A549 (cell line): Measurements from ENCODE around the gene AMN. TPM values are rescaled to one million over a fixed set of nuclear protein-coding genes. Genes with fewer than 3 reads are reported as not detected.

Experiments
- ATAC-seq, 2 experiments: fragments of 200-7000 bp in 1 of 2; fragments of >200 bp in 1 of 2; cut with Nextera tagmentation in 1 of 2; cut with Tn5 transposase in 1 of 2; 3 replicates each; pipeline versions ENCODE4 v1.8.0 to v1.9.1; 2018 to 2020; ENCODE audit warnings: mild to moderate bottlenecking in 1 of 2, moderate library complexity in 1 of 2
- CTCF ChIA-PET: fragments of 300-600 bp; sonication (Branson Sonifier 250); formaldehyde crosslinking; extraction: SDS; loops from one replicate; lab custom pipeline; 2021; ENCODE audit warnings: antibody characterized with exemption, inconsistent platforms; lab: Yijun Ruan, JAX
- POLR2A ChIA-PET: fragments of 350-600 bp; formaldehyde crosslinking; extraction: SDS; loops from one replicate; lab custom pipeline; 2021; ENCODE audit warnings: antibody characterized with exemption, inconsistent platforms; lab: Yijun Ruan, JAX
- DNase-seq, 2 experiments: peaks; one replicate each; pipeline versions ENCODE4 v3.0.0 to v3.0.0-alpha.2; 2011 to 2016; ENCODE audit warnings: low read depth in 1 of 2, low spot score in 1 of 2
- FAIRE-seq: peaks from 2 replicates; lab custom pipeline; 2011; peaks lifted over from hg19 to GRCh38; lab: Jason Lieb, UNC
- H3K27ac ChIP-seq, 2 experiments: fragments of >200 bp; sonication (Bioruptor Twin); formaldehyde crosslinking; 3 replicates each; pipeline ENCODE4 v1.5.1; 2016 to 2017
- H3K4me1 ChIP-seq: fragments of >200 bp; sonication (Bioruptor Twin); formaldehyde crosslinking; 3 replicates; pipeline ENCODE4 v1.6.1; 2016
- H3K4me2 ChIP-seq: fragments of >200 bp; sonication (Bioruptor Twin); formaldehyde crosslinking; 3 replicates; pipeline ENCODE4 v1.6.1; 2016
- H3K4me3 ChIP-seq: fragments of >200 bp; sonication (Bioruptor Twin); formaldehyde crosslinking; 3 replicates; pipeline ENCODE4 v1.5.1; 2016
- H3K9me3 ChIP-seq: fragments of >200 bp; sonication (Bioruptor Twin); formaldehyde crosslinking; 3 replicates; pipeline ENCODE4 v1.6.1; 2016
- EHF ChIP-seq: fragments of 250-450 bp; sonication (Bioruptor Pico); IDR thresholded peaks from 2 replicates; pipeline ENCODE4 v1.5.0; 2020; ENCODE audit warnings: mild to moderate bottlenecking
- ESRRA ChIP-seq: fragments of 150-350 bp; IDR thresholded peaks from 2 replicates; pipeline ENCODE4 v1.6.1; 2014; ENCODE audit warnings: mild to moderate bottlenecking, low read length, borderline replicate concordance
- FOSL2 ChIP-seq, 2 experiments: fragments of 450-650 bp in 1 of 2; fragments of >200 bp in 1 of 2; sonication (Bioruptor Twin) in 1 of 2; formaldehyde crosslinking; IDR thresholded peaks; 2 replicates each; pipeline versions ENCODE4 v1.5.0 to v1.6.1; 2016 to 2020; ENCODE audit warnings: mild to moderate bottlenecking in 1 of 2, moderate library complexity in 1 of 2
- GATA3 ChIP-seq: IDR thresholded peaks from 2 replicates; pipeline ENCODE4 v1.6.1; 2012; ENCODE audit warnings: borderline replicate concordance
- HOXB13 ChIP-seq: fragments of 250-450 bp; sonication (Bioruptor Pico); IDR thresholded peaks from 2 replicates; pipeline ENCODE4 v1.5.0; 2020; ENCODE audit warnings: low read depth, mild to moderate bottlenecking, moderate library complexity
- JUNB ChIP-seq: fragments of >200 bp; sonication (Bioruptor Twin); formaldehyde crosslinking; IDR thresholded peaks from 2 replicates; pipeline ENCODE4 v1.6.1; 2016
- KDM1A ChIP-seq: fragments of 200-600 bp; sonication (generic); IDR thresholded peaks from 2 replicates; pipeline ENCODE4 v1.6.1; 2016; ENCODE audit warnings: low read depth, mild to moderate bottlenecking
- KDM5A ChIP-seq: fragments of 200-600 bp; sonication (generic); IDR thresholded peaks from 2 replicates; pipeline ENCODE4 v1.6.1; 2016; ENCODE audit warnings: antibody characterized with exemption, mild to moderate bottlenecking
- POLR2A ChIP-seq: IDR thresholded peaks from 2 replicates; pipeline ENCODE4 v1.6.1; 2012; ENCODE audit warnings: mild to moderate bottlenecking, low read length
- RAD21 ChIP-seq, 2 experiments: fragments of >200 bp in 1 of 2; sonication (Bioruptor Twin) in 1 of 2; formaldehyde crosslinking in 1 of 2; IDR thresholded peaks in 1 of 2; conservative IDR thresholded peaks in 1 of 2; 2 replicates in 1 of 2; 3 replicates in 1 of 2; pipeline ENCODE4 v1.6.1; 2012 to 2018; ENCODE audit warnings: inconsistent platforms in 1 of 2
- RARB ChIP-seq: fragments of 250-450 bp; sonication (Bioruptor Pico); IDR thresholded peaks from 2 replicates; pipeline ENCODE4 v1.8.0; 2021; ENCODE audit warnings: mild to moderate bottlenecking, moderate library complexity
- RFX5 ChIP-seq: fragments of 450-650 bp; IDR thresholded peaks from 2 replicates; pipeline ENCODE4 v1.7.1; 2014; ENCODE audit warnings: antibody characterized with exemption, mild to moderate bottlenecking, moderate library complexity
- TFCP2L1 ChIP-seq: fragments of 250-450 bp; sonication (Bioruptor Pico); IDR thresholded peaks from 2 replicates; pipeline ENCODE4 v1.5.0; 2021; ENCODE audit warnings: mild to moderate bottlenecking
- ZFP36 ChIP-seq: fragments of 450-650 bp; IDR thresholded peaks from 2 replicates; pipeline ENCODE4 v1.6.1; 2014; ENCODE audit warnings: borderline replicate concordance; ENCODE audit not compliant: partially characterized antibody
- ZNF302 ChIP-seq: fragments of 250-450 bp; sonication (Bioruptor Pico); IDR thresholded peaks from 2 replicates; pipeline ENCODE4 v1.9.0; 2021; ENCODE audit warnings: inconsistent platforms, mild to moderate bottlenecking, moderate library complexity
- ZSCAN20 ChIP-seq: fragments of 250-450 bp; sonication (Bioruptor Pico); IDR thresholded peaks from 2 replicates; pipeline ENCODE4 v1.8.0; 2022; ENCODE audit warnings: mild to moderate bottlenecking, moderate library complexity
- WGBS: methylation state at CpG from one replicate; pipeline ENCODE4 v1.1.6; 2017; ENCODE audit errors: missing lambda C conversion rate; 5-methylcytosine and 5-hydroxymethylcytosine counted together
- polyA plus RNA-seq, 4 experiments: library from polyadenylated mRNA; depleted of rRNA in 3 of 4; stranded (reverse); fragments of >200 nt; fragmentation: RNase III in 1 of 4; extraction: RNeasy Plus Mini Kit Qiagen cat#74134 plus additional on column Dnase treatment in 1 of 4; gene quantifications; 2 replicates in 3 of 4; 3 replicates in 1 of 4; pipeline ENCODE4 v1.2.3, GENCODE V29; 2011 to 2017
- TF ChIP-seq, protein P1 (sequence below): fragments of 150-350 bp; IDR thresholded peaks from 2 replicates; pipeline ENCODE4 v1.6.1; 2014; ENCODE audit warnings: low read depth, mild to moderate bottlenecking, low read length
- TF ChIP-seq, protein P2 (sequence below): fragments of 450-650 bp; IDR thresholded peaks from 2 replicates; pipeline ENCODE4 v1.6.1; 2014; ENCODE audit warnings: antibody characterized with exemption
- TF ChIP-seq, protein P3 (sequence below): fragments of >200 bp; sonication (Bioruptor Twin); formaldehyde crosslinking; IDR thresholded peaks from 2 replicates; pipeline ENCODE4 v1.6.1; 2016
- TF ChIP-seq, protein P4 (sequence below): fragments of 200-600 bp; sonication (generic); IDR thresholded peaks from 2 replicates; pipeline ENCODE4 v1.6.1; 2016; ENCODE audit warnings: antibody characterized with exemption, mild to moderate bottlenecking, moderate library complexity

Gene AMN
- polyA plus RNA-seq, 2 of the 4 experiments (the other 2 are of a cell fraction), result 0.25 to 0.58 TPM

DNA sequence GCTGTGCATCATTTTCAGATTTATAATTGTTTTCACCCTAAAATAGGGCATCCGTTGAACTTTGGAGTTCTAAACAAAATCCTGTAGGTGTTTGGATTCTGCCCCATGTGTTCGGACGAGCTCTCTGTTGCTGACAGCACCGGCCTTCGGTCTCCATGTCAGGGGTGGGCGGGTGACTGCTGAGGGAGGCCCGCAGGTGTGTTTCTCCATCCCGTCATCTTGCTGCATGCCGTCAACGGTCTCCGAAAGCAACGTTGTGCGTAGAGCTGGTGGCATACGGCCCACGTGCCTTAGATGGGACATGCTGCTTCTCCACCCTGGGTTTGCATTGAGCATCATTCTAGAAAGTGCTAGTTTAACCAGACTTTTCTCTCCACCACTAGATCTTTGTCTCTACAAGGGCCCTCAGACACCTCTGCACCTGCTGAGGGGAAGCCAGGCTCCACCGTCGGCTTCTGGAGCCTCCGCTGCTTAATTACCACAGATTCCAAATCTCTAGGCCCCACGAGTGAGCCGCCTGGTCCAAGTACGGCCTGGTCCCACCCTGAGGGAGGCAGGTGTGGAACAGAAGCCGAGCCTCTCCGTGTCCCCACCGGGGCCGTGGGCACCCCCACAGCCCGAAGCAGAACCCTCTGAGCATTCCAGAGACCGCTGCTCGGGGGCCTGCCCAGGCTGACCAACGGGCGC is 15.7 kb upstream of the AMN start:
- WGBS, result 95% methylated on average over 30 of the region's 30 CpGs
- Histone ChIP-seq H3K27ac (no peak overlapping the region), H3K9me3 (no peaks in the 10 kb centered on the region), H3K4me2 (no peak overlapping the region), H3K4me1 (no peaks in the 10 kb centered on the region), H3K4me3 (no peak overlapping the region)
- CTCF ChIA-PET, result interaction anchor here (0.8 kb wide), 1 partner anchor 11 kb away, joined by 3 read pairs; no protein-coding TSS in a partner anchor
- TF ChIP-seq EHF (no peak), RARB (CRISPR knock-in tag) (no peak), HOXB13 (CRISPR knock-in tag) (no peak), GATA3 (no peak), ZNF302 (CRISPR knock-in tag) (no peak), KDM5A (no peak), FOSL2 (IDR thresholded peaks at IDR 0.05) (no peak), FOSL2 (CRISPR knock-in tag; IDR thresholded peaks at IDR 0.05) (no peak), ESRRA (no peak), RFX5 (no peak), TFCP2L1 (CRISPR knock-in tag) (no peak), RAD21 (conservative IDR thresholded peaks at IDR 0.05 in 1 of 2, IDR thresholded peaks at IDR 0.05 in 1 of 2) (no peak), POLR2A (no peak), ZFP36 (no peak), JUNB (no peak)
- TF ChIP-seq, protein P1, sequence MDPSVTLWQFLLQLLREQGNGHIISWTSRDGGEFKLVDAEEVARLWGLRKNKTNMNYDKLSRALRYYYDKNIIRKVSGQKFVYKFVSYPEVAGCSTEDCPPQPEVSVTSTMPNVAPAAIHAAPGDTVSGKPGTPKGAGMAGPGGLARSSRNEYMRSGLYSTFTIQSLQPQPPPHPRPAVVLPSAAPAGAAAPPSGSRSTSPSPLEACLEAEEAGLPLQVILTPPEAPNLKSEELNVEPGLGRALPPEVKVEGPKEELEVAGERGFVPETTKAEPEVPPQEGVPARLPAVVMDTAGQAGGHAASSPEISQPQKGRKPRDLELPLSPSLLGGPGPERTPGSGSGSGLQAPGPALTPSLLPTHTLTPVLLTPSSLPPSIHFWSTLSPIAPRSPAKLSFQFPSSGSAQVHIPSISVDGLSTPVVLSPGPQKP, result no peak
- TF ChIP-seq, protein P2, sequence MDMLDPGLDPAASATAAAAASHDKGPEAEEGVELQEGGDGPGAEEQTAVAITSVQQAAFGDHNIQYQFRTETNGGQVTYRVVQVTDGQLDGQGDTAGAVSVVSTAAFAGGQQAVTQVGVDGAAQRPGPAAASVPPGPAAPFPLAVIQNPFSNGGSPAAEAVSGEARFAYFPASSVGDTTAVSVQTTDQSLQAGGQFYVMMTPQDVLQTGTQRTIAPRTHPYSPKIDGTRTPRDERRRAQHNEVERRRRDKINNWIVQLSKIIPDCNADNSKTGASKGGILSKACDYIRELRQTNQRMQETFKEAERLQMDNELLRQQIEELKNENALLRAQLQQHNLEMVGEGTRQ, result no peak
- TF ChIP-seq, protein P3, sequence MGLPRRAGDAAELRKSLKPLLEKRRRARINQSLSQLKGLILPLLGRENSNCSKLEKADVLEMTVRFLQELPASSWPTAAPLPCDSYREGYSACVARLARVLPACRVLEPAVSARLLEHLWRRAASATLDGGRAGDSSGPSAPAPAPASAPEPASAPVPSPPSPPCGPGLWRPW, result no peak
- DNase-seq (no peak), FAIRE-seq (no peak), ATAC-seq (no peak)
- POLR2A ChIA-PET, result no interaction called here

DNA sequence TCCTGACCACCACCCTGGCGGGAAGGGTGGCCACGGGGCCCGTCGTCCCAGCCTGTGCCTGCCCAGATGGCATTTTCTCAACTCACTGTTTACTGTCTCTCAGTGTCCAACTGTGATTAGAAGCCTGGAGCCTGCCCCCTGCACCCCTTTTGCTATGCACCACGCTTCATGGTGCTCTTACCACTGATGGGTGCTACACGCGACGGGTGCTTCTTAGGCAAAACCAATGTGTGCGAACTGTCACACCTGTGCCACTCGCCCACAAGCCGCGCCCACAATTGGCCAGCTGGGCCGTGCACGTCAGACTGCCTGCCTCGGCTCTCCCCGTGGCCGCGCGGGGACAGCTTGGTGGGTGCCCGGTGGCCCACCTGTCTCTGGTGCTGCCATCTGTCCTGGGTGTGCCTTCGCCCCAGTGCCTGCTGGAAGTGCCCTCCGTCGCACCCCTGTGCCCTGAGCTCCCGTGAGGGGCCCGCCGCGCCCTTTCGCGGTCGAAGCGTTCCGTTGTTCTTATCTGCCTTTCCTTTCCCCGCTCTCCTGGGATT is 15.1 kb upstream of the AMN start:
- POLR2A ChIA-PET, result no interaction called here
- DNase-seq (no peak), ATAC-seq (no peak), FAIRE-seq (no peak)
- Histone ChIP-seq H3K27ac (no peak overlapping the region), H3K4me3 (no peak overlapping the region), H3K4me1 (no peaks in the 10 kb centered on the region), H3K9me3 (no peaks in the 10 kb centered on the region), H3K4me2 (no peak overlapping the region)
- CTCF ChIA-PET, result interaction anchor here (0.8 kb wide), 1 partner anchor 10 kb away, joined by 3 read pairs; no protein-coding TSS in a partner anchor
- 97% methylated on average over 33 of the region's 33 CpGs for WGBS
- TF ChIP-seq HOXB13 (CRISPR knock-in tag) (no peak), ZSCAN20 (CRISPR knock-in tag) (no peak), KDM1A (no peak), POLR2A (no peak), RFX5 (no peak)
- TF ChIP-seq, protein P4, sequence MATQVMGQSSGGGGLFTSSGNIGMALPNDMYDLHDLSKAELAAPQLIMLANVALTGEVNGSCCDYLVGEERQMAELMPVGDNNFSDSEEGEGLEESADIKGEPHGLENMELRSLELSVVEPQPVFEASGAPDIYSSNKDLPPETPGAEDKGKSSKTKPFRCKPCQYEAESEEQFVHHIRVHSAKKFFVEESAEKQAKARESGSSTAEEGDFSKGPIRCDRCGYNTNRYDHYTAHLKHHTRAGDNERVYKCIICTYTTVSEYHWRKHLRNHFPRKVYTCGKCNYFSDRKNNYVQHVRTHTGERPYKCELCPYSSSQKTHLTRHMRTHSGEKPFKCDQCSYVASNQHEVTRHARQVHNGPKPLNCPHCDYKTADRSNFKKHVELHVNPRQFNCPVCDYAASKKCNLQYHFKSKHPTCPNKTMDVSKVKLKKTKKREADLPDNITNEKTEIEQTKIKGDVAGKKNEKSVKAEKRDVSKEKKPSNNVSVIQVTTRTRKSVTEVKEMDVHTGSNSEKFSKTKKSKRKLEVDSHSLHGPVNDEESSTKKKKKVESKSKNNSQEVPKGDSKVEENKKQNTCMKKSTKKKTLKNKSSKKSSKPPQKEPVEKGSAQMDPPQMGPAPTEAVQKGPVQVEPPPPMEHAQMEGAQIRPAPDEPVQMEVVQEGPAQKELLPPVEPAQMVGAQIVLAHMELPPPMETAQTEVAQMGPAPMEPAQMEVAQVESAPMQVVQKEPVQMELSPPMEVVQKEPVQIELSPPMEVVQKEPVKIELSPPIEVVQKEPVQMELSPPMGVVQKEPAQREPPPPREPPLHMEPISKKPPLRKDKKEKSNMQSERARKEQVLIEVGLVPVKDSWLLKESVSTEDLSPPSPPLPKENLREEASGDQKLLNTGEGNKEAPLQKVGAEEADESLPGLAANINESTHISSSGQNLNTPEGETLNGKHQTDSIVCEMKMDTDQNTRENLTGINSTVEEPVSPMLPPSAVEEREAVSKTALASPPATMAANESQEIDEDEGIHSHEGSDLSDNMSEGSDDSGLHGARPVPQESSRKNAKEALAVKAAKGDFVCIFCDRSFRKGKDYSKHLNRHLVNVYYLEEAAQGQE, result no peak
